Uterus (tissue), 2 donors: Measurements from ENCODE around the gene SREBF1.

Experiments
- POLR2A ChIP-seq, 2 donors: fragments of 450-650 bp; IDR thresholded peaks; one replicate each; pipeline ENCODE4 v1.6.1; 2016; ENCODE audit warnings: antibody characterized with exemption in 2 of 2, mild to moderate bottlenecking in 1 of 2, moderate library complexity in 1 of 2
- TF ChIP-seq, protein P1 (sequence below), 4 experiments: fragments of 200-600 bp in 2 of 4; fragments of 450-650 bp in 2 of 4; sonication (generic) in 2 of 4; IDR thresholded peaks; one replicate each; pipeline ENCODE4 v1.5.1; 2016 to 2019; ENCODE audit warnings: antibody characterized with exemption in 4 of 4, mild to moderate bottlenecking in 2 of 4, moderate library complexity in 1 of 4

DNA sequence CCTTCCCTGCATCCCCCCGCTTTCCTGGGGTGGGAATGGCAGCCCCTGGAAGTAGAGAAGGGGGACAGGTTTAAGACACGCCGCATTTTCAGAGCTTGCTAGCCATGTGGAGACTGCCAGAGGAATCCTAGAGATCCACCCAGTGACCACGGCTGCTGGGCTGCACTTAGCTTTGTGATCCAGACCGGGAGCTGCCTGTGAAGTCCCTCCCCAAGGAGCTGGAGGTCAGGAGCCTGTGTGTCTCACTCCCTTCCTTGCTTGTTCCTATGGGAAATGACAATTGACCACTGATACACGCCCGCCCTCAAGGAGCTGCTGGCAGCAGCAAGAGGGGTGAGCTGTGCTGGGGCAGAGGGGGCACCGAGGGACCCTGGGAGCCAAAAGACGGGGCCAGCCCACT lies 73.7 kb downstream of the SREBF1 start:
- TF ChIP-seq, protein P1, sequence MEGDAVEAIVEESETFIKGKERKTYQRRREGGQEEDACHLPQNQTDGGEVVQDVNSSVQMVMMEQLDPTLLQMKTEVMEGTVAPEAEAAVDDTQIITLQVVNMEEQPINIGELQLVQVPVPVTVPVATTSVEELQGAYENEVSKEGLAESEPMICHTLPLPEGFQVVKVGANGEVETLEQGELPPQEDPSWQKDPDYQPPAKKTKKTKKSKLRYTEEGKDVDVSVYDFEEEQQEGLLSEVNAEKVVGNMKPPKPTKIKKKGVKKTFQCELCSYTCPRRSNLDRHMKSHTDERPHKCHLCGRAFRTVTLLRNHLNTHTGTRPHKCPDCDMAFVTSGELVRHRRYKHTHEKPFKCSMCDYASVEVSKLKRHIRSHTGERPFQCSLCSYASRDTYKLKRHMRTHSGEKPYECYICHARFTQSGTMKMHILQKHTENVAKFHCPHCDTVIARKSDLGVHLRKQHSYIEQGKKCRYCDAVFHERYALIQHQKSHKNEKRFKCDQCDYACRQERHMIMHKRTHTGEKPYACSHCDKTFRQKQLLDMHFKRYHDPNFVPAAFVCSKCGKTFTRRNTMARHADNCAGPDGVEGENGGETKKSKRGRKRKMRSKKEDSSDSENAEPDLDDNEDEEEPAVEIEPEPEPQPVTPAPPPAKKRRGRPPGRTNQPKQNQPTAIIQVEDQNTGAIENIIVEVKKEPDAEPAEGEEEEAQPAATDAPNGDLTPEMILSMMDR (IDR thresholded peaks at IDR 0.05): no peak
- TF ChIP-seq POLR2A (IDR thresholded peaks at IDR 0.05): no peak
